GM12872 (cell line): ENCODE measurements around the gene GMPPA.

ENCODE experiments used
- CTCF ChIP-seq: IDR thresholded peaks from 3 replicates; pipeline ENCODE4 v1.5.1; 2011; ENCODE audit warnings: low read depth, mild to moderate bottlenecking, low read length, moderate library complexity; ENCODE audit not compliant: insufficient read depth

Gene GMPPA

GRCh38 chr2:219464286-219465032 is 34.2 kb upstream of the GMPPA start:
- TF ChIP-seq CTCF = 0 out of 3 replicates have a peak, but pooled peaks have one; percentile 10

- TF ChIP-seq CTCF = no peak
Measured at GRCh38 chr2:219465659-219466561, 32.8 kb upstream of the GMPPA start.

GRCh38 chr2:219466816-219467735 is 31.6 kb upstream of the GMPPA start:
- TF ChIP-seq CTCF = no peak

- TF ChIP-seq CTCF = no peak
Measured at GRCh38 chr2:219467736-219468075, 31.0 kb upstream of the GMPPA start.

GRCh38 chr2:219468410-219469185 is 30.1 kb upstream of the GMPPA start:
- TF ChIP-seq CTCF = no peak

- no peak for TF ChIP-seq CTCF
Measured at GRCh38 chr2:219469186-219469724, 29.4 kb upstream of the GMPPA start.
